Lower leg skin (tissue), 3 donors: ENCODE results near the gene PHOX2B.

Experiments
- CTCF ChIP-seq, 3 donors: fragments of 450-650 bp; IDR thresholded peaks; one replicate each; pipeline ENCODE4 v1.5.1; 2016; ENCODE audit warnings: antibody characterized with exemption in 3 of 3, mild to moderate bottlenecking in 3 of 3, moderate library complexity in 2 of 3
- POLR2A ChIP-seq, 2 donors: fragments of 450-650 bp; IDR thresholded peaks; one replicate each; pipeline ENCODE4 v1.6.1; 2016 to 2017; ENCODE audit warnings: antibody characterized with exemption in 2 of 2, mild to moderate bottlenecking in 1 of 2, moderate library complexity in 1 of 2

GRCh38 chr4:41701983-41702382, 46.5 kb downstream of the PHOX2B start:
- no peak for TF ChIP-seq CTCF (IDR thresholded peaks at IDR 0.05)
- no peak for TF ChIP-seq POLR2A (IDR thresholded peaks at IDR 0.05)
